ENCODE results near the gene P2RX2. TPM values are rescaled to one million over a fixed set of nuclear protein-coding genes. Genes with fewer than 3 reads are reported as not detected.

The P2RX2 gene
- total RNA-seq, result not detected
- polyA plus RNA-seq (ENCODE audit: insufficient read depth in 1 of 8, insufficient read length in 8 of 8, low replicate concordance in 1 of 8), result 1 to 10 TPM in 1 of 8 donors, under 1 TPM in 2, not detected in 5; 0.12 to 1.5 (median 0.23) TPM
- long read RNA-seq, donor 1, result 0 reads
- long read RNA-seq, donor 2, result 0 reads
- long read RNA-seq, donor 3, result 0 reads
- long read RNA-seq, donor 4, result 0 reads
- long read RNA-seq, donor 5, result 0 reads
- long read RNA-seq, donor 6, result 0 reads
- long read RNA-seq, donor 7, result 0 reads
- long read RNA-seq, donor 8, result 0 reads
- long read RNA-seq, donor 9, result 0 reads
- long read RNA-seq, donor 10, result 0 reads
- long read RNA-seq, donor 11, result 0 reads

- no peak for DNase-seq
- Histone ChIP-seq H3K4me1 (ENCODE audit: control insufficient read depth, insufficient read depth, low read length) (peaks cover 21% of the 10 kb centered on the region), H3K27me3 (ENCODE audit: control insufficient read depth, insufficient read depth, low read length) (peaks cover 61% of the 10 kb centered on the region), H3K36me3 (ENCODE audit: control insufficient read depth, insufficient read depth, low read length) (peaks cover under 1% of the 10 kb centered on the region), H3K9me3 (replicated peaks; ENCODE audit: control insufficient read depth, low read depth, low read length) (peaks cover 20% of the 10 kb centered on the region), H3K4me3 (ENCODE audit: low read length) (no peak within 1 kb of the TSS), H3K27ac (ENCODE audit: low read length) (no peak within 1 kb of the TSS)
- under 1% methylated on average over 33 of the region's 49 CpGs for WGBS (ENCODE audit: insufficient coverage)
These were observed at the start of gene P2RX2 for GRCh38 chr12:132618683-132619043. TSS of gene P2RX2 (plus strand) at chr12:132618776. CDS start at chr12:132618817, 41 bp downstream.

DNA sequence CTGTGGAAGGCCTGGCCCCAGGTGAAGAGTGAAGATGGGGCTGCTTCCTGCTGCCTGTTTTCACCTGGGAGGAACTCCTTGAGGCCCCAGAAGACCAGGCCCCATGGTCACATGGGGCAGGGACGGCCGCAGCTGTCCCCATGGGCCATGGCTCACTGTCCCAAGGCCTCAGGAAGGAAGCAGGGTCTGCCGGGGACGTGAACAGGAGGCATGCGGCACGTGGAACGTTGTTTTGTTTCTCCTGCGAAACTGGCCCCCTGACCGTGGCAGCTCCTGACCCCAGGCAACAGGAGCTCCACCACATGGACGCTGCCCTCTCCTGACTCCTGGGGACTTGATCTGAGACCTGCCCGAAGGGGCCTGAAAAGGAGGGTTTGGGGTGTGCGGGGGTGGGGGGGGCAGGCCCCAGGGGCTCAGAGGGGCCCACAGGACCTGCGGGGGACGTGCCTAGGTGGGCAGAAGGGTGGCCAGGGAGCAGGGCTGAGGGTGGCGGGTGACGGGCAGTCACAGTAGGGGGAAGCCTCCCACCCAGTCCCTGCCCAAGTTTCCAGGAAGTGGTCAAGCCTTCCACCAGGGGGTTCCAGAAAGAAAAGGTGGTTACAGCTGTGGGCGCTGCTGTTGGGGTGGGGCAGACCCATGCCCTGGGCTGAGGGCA lies 49.6 kb upstream of the P2RX2 start:
- H3K4me1 ChIP-seq (ENCODE audit: control insufficient read depth, insufficient read depth, low read length), result peaks cover 9% of the 10 kb centered on the region
- no peaks in the 10 kb centered on the region for H3K27me3 ChIP-seq (ENCODE audit: control insufficient read depth, insufficient read depth, low read length)
- 76% methylated on average over 12 of the region's 17 CpGs for WGBS (ENCODE audit: insufficient coverage)
- no peaks in the 10 kb centered on the region for H3K9me3 ChIP-seq (replicated peaks; ENCODE audit: control insufficient read depth, low read depth, low read length)
- no peak overlapping the region for H3K27ac ChIP-seq (ENCODE audit: low read length)
- DNase-seq, result no peak
- H3K36me3 ChIP-seq (ENCODE audit: control insufficient read depth, insufficient read depth, low read length), result peaks cover 58% of the 10 kb centered on the region
- no peak overlapping the region for H3K4me3 ChIP-seq (ENCODE audit: low read length)

- Histone ChIP-seq H3K4me3 (ENCODE audit: low read length) (no peak overlapping the region), H3K27ac (ENCODE audit: low read length) (no peak overlapping the region), H3K36me3 (ENCODE audit: control insufficient read depth, insufficient read depth, low read length) (peaks cover 68% of the 10 kb centered on the region), H3K4me1 (ENCODE audit: control insufficient read depth, insufficient read depth, low read length) (peaks cover 7% of the 10 kb centered on the region), H3K27me3 (ENCODE audit: control insufficient read depth, insufficient read depth, low read length) (no peaks in the 10 kb centered on the region), H3K9me3 (replicated peaks; ENCODE audit: control insufficient read depth, low read depth, low read length) (no peaks in the 10 kb centered on the region)
- DNase-seq, result no peak
- WGBS (ENCODE audit: insufficient coverage), result 94% methylated on average over 53 of the region's 55 CpGs
These were observed 48.6 kb upstream of the P2RX2 start for GRCh38 chr12:132569856-132570480.

DNA sequence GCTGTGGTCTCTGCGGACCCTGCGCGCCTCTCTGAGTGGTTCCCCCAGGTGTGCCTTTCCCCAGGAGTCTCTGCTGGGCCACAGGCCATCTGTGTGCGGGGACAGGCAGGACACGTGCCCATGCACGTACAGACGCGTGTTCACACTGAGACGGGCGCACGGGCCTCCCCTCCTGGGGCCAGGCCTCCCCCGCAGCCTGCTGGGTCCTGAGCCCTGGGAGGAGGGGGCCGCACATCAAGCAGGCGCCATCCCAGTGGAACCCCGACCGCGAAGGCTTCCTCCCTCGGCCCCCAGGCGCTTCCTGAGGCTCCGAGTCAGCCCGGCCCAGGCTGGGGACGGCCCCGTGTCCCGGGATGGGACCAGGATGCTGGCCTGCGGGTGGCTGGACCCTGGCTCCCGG lies 47.9 kb upstream of the P2RX2 start:
- Histone ChIP-seq H3K27me3 (ENCODE audit: control insufficient read depth, insufficient read depth, low read length) (no peaks in the 10 kb centered on the region), H3K4me3 (ENCODE audit: low read length) (no peak overlapping the region), H3K9me3 (replicated peaks; ENCODE audit: control insufficient read depth, low read depth, low read length) (no peaks in the 10 kb centered on the region), H3K36me3 (ENCODE audit: control insufficient read depth, insufficient read depth, low read length) (peaks cover 70% of the 10 kb centered on the region), H3K4me1 (ENCODE audit: control insufficient read depth, insufficient read depth, low read length) (peaks cover 7% of the 10 kb centered on the region), H3K27ac (ENCODE audit: low read length) (no peak overlapping the region)
- WGBS (ENCODE audit: insufficient coverage), result 92% methylated on average over 21 of the region's 26 CpGs
- DNase-seq, result no peak

- Histone ChIP-seq H3K4me1 (ENCODE audit: control insufficient read depth, insufficient read depth, low read length) (peaks cover 7% of the 10 kb centered on the region), H3K27ac (ENCODE audit: low read length) (no peak overlapping the region), H3K9me3 (replicated peaks; ENCODE audit: control insufficient read depth, low read depth, low read length) (no peaks in the 10 kb centered on the region), H3K4me3 (ENCODE audit: low read length) (no peak overlapping the region), H3K27me3 (ENCODE audit: control insufficient read depth, insufficient read depth, low read length) (no peaks in the 10 kb centered on the region), H3K36me3 (ENCODE audit: control insufficient read depth, insufficient read depth, low read length) (peaks cover 68% of the 10 kb centered on the region)
- DNase-seq, result no peak
- 91% methylated on average over 16 of the region's 27 CpGs for WGBS (ENCODE audit: insufficient coverage)
These were observed 47.5 kb upstream of the P2RX2 start for GRCh38 chr12:132571051-132571450.

- Histone ChIP-seq H3K27ac (ENCODE audit: low read length) (no peak overlapping the region), H3K27me3 (ENCODE audit: control insufficient read depth, insufficient read depth, low read length) (no peaks in the 10 kb centered on the region), H3K36me3 (ENCODE audit: control insufficient read depth, insufficient read depth, low read length) (peaks cover 70% of the 10 kb centered on the region), H3K4me3 (ENCODE audit: low read length) (no peak overlapping the region), H3K4me1 (ENCODE audit: control insufficient read depth, insufficient read depth, low read length) (peaks cover 7% of the 10 kb centered on the region), H3K9me3 (replicated peaks; ENCODE audit: control insufficient read depth, low read depth, low read length) (no peaks in the 10 kb centered on the region)
- WGBS (ENCODE audit: insufficient coverage), result 82% methylated on average over 19 of the region's 20 CpGs
- DNase-seq, result no peak
These were observed 47.0 kb upstream of the P2RX2 start for GRCh38 chr12:132571598-132571997.

DNA sequence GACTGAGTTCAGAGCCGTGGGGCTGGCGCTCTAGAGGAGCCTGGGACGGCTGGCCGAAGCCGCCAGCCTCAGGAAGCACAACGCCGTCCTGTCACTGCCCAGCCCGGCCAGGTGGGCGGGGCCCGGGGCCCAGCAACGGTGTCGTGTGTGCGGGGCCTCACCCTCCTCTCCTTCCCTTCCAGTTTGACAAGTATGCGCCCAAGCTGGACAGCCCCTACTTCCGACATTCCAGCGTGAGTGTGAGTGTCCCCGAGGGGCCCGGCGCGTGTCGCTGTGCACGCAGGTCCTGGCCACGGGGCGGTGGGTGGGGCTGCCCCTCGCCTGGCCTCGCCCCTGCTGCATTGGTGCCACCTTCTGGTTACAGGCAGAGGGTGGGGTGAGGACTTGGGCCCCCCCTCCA lies 46.5 kb upstream of the P2RX2 start:
- Histone ChIP-seq H3K4me1 (ENCODE audit: control insufficient read depth, insufficient read depth, low read length) (peaks cover 7% of the 10 kb centered on the region), H3K27ac (ENCODE audit: low read length) (no peak overlapping the region), H3K9me3 (replicated peaks; ENCODE audit: control insufficient read depth, low read depth, low read length) (no peaks in the 10 kb centered on the region), H3K27me3 (ENCODE audit: control insufficient read depth, insufficient read depth, low read length) (no peaks in the 10 kb centered on the region), H3K4me3 (ENCODE audit: low read length) (no peak overlapping the region), H3K36me3 (ENCODE audit: control insufficient read depth, insufficient read depth, low read length) (peaks cover 71% of the 10 kb centered on the region)
- WGBS (ENCODE audit: insufficient coverage), result 54% methylated on average over 16 of the region's 26 CpGs
- no peak for DNase-seq

GRCh38 chr12:132572801-132573760 lies 45.5 kb upstream of the P2RX2 start:
- H3K4me1 ChIP-seq (ENCODE audit: control insufficient read depth, insufficient read depth, low read length), result peaks cover 7% of the 10 kb centered on the region
- WGBS (ENCODE audit: insufficient coverage), result 85% methylated on average over 29 of the region's 36 CpGs
- no peaks in the 10 kb centered on the region for H3K27me3 ChIP-seq (ENCODE audit: control insufficient read depth, insufficient read depth, low read length)
- no peak overlapping the region for H3K27ac ChIP-seq (ENCODE audit: low read length)
- H3K4me3 ChIP-seq (ENCODE audit: low read length), result no peak overlapping the region
- DNase-seq, result no peak
- H3K9me3 ChIP-seq (replicated peaks; ENCODE audit: control insufficient read depth, low read depth, low read length), result no peaks in the 10 kb centered on the region
- peaks cover 76% of the 10 kb centered on the region for H3K36me3 ChIP-seq (ENCODE audit: control insufficient read depth, insufficient read depth, low read length)

DNA sequence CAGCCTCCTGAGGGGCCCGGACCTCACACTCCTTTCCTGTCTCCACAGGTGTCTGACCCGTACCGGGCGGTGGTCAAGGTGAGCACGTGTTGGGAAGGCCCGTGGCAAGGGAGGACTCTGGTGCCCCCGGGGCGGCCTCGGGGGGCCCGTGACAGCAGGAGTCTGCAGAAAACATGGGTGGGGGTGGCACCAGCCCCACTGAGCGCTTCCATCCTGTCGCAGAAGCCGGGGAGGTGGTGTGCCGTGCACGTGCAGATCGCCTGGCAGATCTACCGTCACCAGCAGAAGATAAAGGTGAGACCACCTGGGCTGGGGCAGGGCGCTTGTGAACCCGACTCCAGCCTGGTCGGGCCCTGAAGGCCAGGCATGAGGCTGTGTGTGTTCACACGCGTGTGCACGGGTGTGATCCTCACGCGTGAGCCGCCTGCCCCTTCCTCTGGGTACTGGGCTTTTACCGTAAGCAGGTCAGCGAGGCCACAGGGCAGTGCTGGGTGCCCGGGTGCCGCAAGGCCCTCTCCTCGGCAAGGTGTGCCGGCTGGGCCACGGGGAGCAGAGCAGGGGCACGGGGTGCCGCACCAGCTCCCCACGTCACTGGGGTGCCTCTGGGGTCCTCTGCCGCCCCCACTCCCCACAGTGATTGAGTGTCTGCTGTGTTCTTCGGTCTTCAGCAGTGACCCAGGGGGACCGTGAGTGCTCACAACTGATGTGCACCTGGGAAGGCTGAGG lies 44.1 kb upstream of the P2RX2 start:
- Histone ChIP-seq H3K9me3 (replicated peaks; ENCODE audit: control insufficient read depth, low read depth, low read length) (no peaks in the 10 kb centered on the region), H3K4me3 (ENCODE audit: low read length) (no peak overlapping the region), H3K27ac (ENCODE audit: low read length) (no peak overlapping the region), H3K36me3 (ENCODE audit: control insufficient read depth, insufficient read depth, low read length) (peaks cover 71% of the 10 kb centered on the region), H3K27me3 (ENCODE audit: control insufficient read depth, insufficient read depth, low read length) (no peaks in the 10 kb centered on the region), H3K4me1 (ENCODE audit: control insufficient read depth, insufficient read depth, low read length) (peaks cover 7% of the 10 kb centered on the region)
- no peak for DNase-seq
- 91% methylated on average over 39 of the region's 39 CpGs for WGBS (ENCODE audit: insufficient coverage)

Data from muscle of leg (tissue), 16 donors.